ENCODE results near the gene SYNGR2.

The SYNGR2 gene

GRCh38 chr17:78126895-78127238, 41.5 kb upstream of the SYNGR2 start:
- peak overlapping the region; percentile 86 for H3K4me3 Mint-ChIP-seq

DNA sequence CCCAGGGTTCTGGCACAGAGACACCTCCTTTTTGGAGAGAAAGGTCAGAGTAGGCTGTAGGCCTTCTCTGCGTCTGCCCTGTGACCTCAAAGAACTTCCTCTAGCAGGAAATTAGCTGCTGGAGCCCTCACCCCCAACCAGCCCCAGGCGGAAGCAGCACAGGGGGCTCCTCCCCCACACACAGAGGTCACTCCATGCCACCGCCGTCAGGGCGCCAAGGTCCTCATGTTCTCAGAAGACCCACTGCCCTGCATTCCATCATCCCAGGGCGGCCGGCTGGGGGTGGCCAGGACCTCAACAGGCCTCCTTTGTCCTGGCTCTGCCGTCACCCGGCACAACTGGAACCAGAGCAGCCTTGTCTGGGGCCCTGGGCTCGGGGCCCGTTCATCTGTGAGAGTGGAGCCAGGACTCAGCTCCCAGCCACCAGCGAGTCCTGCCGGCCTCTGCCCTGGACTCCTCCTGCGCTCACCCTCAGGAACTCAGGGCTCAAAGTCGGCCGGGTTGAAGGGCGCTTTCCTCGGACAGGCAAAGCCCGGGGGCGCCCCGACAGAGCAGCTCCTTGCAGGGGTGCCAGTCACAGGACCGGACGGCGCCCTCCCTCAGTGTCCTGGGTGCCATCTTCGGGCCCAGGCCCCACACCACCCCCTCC, 41.0 kb upstream of the SYNGR2 start:
- ATAC-seq (peak; percentile 44), DNase-seq (peak; percentile 78)
- Mint-ChIP-seq H3K27ac (peak overlapping the region; percentile 82), H3K27me3 (no peaks in the 10 kb centered on the region), H3K4me3 (peak overlapping the region; percentile 86), H3K36me3 (ENCODE audit: low read depth) (peaks cover 27% of the 10 kb centered on the region), H3K9me3 (no peaks in the 10 kb centered on the region), H3K4me1 (peaks cover 58% of the 10 kb centered on the region)

More at GRCh38 chr17:78126895-78127238, 41.5 kb upstream of the SYNGR2 start:
- H3K27ac Mint-ChIP-seq: peak overlapping the region; percentile 82
- peaks cover 29% of the 10 kb centered on the region for H3K36me3 Mint-ChIP-seq (ENCODE audit: low read depth)
- H3K4me1 Mint-ChIP-seq: peaks cover 61% of the 10 kb centered on the region
- ATAC-seq: no peak
- no peaks in the 10 kb centered on the region for H3K27me3 Mint-ChIP-seq
- no peak for DNase-seq
- no peaks in the 10 kb centered on the region for H3K9me3 Mint-ChIP-seq

DNA sequence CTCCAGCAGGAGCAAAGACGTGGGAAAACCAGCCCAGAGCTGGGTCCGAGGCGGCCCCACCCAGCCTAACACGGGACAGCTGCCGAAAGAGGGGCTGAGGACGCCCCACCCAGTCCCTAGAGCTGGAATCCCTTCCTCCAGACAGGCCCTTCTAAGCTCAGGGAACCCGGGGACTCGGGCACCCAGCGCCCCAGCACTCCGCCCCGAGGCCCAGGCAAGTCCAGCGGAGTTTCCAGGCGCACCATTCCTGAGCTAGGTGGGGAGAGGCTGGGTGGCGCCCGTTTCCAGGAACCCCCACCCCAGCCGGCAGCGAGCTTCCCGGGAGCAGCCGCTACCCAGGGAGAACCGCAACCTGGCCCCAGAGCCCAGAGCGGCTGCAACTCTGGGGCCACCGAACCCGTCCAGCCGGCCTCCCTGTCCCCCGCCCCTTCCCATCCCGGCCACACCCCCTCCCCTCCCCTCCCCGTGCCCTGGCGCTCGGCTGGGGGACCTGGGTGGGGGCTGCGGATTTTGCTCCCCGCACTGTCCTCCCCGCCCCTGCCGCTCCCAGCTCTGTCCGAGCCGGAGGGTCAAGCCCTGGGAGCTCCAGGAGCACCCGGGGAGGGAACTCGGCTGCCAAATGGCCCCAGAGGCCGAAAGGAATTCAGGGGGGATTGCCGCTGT, 40.4 kb upstream of the SYNGR2 start:
- Mint-ChIP-seq H3K27me3 (no peaks in the 10 kb centered on the region), H3K27ac (peak overlapping the region; percentile 82), H3K9me3 (no peaks in the 10 kb centered on the region), H3K4me3 (peak overlapping the region; percentile 86), H3K36me3 (ENCODE audit: low read depth) (peaks cover 21% of the 10 kb centered on the region), H3K4me1 (peaks cover 57% of the 10 kb centered on the region)
- DNase-seq: peak; percentile 43
- ATAC-seq: no peak

DNA sequence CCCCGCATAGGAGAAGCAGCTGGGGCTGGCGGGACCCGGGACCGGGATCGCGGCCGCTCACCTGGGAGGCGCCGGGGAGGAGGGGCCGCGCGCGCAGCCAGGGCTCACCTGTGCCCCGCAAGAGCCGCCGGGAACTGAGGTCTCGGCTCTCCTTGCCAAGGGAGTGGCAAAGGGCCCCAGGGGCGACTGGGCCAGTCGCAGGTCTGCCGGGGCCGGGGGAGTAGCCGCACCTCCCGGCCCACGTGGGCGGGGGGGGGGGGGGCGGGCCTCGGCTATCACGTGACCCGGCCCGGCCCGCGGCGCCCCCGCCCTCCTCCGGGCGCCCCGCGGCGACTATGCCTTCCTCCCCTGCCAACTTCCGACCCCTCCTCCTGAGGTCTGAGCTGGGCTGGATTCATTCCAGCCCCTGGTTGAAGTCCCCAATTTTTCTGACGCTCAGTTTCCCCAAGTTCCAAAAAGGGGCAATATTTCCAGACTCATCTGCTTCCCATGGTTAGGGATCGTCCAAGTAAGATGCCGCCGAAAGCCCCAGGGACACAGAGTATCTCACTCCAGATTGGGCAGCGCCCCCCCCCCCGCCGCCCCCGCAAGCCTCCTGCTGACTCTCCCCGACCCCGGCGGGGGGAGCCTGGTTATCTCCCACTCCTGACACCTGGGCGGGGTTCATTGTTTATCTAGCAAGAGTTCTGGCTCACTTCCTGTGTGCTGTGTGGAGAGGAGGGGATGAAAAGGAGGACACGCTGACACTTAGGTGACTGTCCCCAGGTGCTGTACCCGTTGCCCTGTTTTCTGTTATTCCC, 39.6 kb upstream of the SYNGR2 start, which contains the start of gene TMC6:
TMC6 (minus strand) TSS at position 205 of the 800 bp plus-strand sequence. CDS start 1,923 bp downstream, outside the sequence.
- peaks cover 18% of the 10 kb centered on the region for H3K36me3 Mint-ChIP-seq (ENCODE audit: low read depth)
- no peaks in the 10 kb centered on the region for H3K27me3 Mint-ChIP-seq

GRCh38 chr17:78129351-78130089, 38.9 kb upstream of the SYNGR2 start:
- H3K36me3 Mint-ChIP-seq (ENCODE audit: low read depth): peaks cover 23% of the 10 kb centered on the region

More for the DNA sequence above, 39.6 kb upstream of the SYNGR2 start, which contains the start of gene TMC6:
- ATAC-seq: peak; percentile 5
- DNase-seq: peak; percentile 70
- H3K27ac Mint-ChIP-seq: peak within 1 kb of the TSS; percentile 95
- peaks cover 57% of the 10 kb centered on the region for H3K4me1 Mint-ChIP-seq
- peak within 1 kb of the TSS; percentile 95 for H3K4me3 Mint-ChIP-seq
- no peaks in the 10 kb centered on the region for H3K9me3 Mint-ChIP-seq

DNA sequence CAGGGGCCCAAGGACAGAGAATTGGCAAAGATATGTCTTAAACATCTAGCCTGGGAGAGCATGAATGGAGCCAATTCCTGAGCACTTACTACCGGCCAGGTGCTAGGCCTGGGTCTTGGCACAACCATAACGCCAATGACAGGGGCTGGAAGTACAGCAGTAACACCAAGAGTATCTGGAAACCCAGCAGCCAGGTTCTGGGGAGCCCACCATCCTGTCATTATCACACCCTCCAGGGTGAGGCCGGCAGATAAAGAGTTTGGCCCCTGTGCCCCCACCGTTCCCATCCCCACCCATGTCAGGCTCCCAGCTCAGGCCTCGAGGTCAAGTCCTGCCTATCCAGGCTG, 38.3 kb upstream of the SYNGR2 start:
- H3K9me3 Mint-ChIP-seq: no peaks in the 10 kb centered on the region
- peak; percentile 21 for DNase-seq
- no peak for ATAC-seq
- H3K27me3 Mint-ChIP-seq: no peaks in the 10 kb centered on the region
- peak overlapping the region; percentile 95 for H3K27ac Mint-ChIP-seq
- peaks cover 56% of the 10 kb centered on the region for H3K4me1 Mint-ChIP-seq
- H3K4me3 Mint-ChIP-seq: peak overlapping the region; percentile 95
- H3K36me3 Mint-ChIP-seq (ENCODE audit: low read depth): peaks cover 24% of the 10 kb centered on the region

More at GRCh38 chr17:78129351-78130089, 38.9 kb upstream of the SYNGR2 start:
- DNase-seq (peak; percentile 53), ATAC-seq (no peak)
- H3K27me3 Mint-ChIP-seq: no peaks in the 10 kb centered on the region
- peak overlapping the region; percentile 95 for H3K4me3 Mint-ChIP-seq
- H3K27ac Mint-ChIP-seq: peak overlapping the region; percentile 95
- peaks cover 57% of the 10 kb centered on the region for H3K4me1 Mint-ChIP-seq
- H3K9me3 Mint-ChIP-seq: no peaks in the 10 kb centered on the region

GRCh38 chr17:78130437-78131101, 37.8 kb upstream of the SYNGR2 start, which contains the start of gene TMC8:
TSS of gene TMC8 (plus strand) at chr17:78130771. CDS start at chr17:78131589, 818 bp downstream.
- ATAC-seq (peak; percentile 45), DNase-seq (peak; percentile 76)
- Mint-ChIP-seq H3K27ac (peak within 1 kb of the TSS; percentile 95), H3K4me1 (peaks cover 61% of the 10 kb centered on the region), H3K36me3 (ENCODE audit: low read depth) (peaks cover 26% of the 10 kb centered on the region), H3K4me3 (peak within 1 kb of the TSS; percentile 95), H3K27me3 (no peaks in the 10 kb centered on the region), H3K9me3 (no peaks in the 10 kb centered on the region)

DNA sequence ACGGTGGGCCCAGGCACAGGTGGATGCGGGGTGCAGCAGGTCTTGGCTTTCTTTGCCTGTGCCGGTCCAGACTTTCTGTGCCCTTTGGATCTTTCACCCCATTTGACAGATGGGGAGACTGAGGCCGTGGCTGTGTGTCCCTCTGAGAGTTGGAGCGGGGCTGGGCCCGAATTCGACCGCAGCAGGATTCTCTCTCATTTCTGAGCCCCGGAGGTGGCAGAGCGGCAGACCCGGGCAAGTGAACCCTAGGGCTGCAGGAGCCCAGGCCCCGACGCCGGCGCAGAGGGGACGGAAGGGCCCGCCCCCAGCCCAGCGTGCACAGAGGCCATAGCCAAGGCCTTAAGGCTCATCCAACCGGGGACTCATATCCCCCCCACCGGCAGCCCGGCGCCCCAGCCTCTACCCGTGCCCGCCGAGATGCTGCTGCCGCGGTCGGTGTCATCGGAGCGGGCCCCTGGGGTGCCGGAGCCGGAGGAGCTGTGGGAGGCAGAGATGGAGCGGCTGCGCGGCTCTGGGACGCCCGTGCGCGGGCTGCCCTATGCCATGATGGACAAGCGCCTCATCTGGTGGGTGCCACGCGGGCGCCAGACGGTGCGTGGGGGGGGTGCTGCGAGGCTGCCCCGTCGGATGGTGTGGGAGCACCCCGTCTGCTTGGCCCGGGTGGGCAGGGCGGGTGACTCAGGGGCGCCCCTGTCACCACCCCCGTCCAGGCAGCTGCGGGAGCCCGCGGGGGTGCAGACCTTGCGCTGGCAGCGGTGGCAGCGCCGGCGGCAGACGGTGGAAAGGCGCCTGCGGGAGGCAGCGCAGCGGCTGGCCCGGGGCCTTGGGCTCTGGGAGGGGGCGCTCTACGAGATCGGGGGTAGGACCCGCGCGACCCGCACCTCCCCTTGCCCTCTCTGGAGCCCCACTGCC, 37.0 kb upstream of the SYNGR2 start:
- peak overlapping the region; percentile 95 for H3K4me3 Mint-ChIP-seq
- peak overlapping the region; percentile 95 for H3K27ac Mint-ChIP-seq
- peaks cover 61% of the 10 kb centered on the region for H3K4me1 Mint-ChIP-seq
- DNase-seq (peak; percentile 66), ATAC-seq (peak; percentile 5)
- peaks cover 35% of the 10 kb centered on the region for H3K36me3 Mint-ChIP-seq (ENCODE audit: low read depth)
- no peaks in the 10 kb centered on the region for H3K9me3 Mint-ChIP-seq
- no peaks in the 10 kb centered on the region for H3K27me3 Mint-ChIP-seq

DNA sequence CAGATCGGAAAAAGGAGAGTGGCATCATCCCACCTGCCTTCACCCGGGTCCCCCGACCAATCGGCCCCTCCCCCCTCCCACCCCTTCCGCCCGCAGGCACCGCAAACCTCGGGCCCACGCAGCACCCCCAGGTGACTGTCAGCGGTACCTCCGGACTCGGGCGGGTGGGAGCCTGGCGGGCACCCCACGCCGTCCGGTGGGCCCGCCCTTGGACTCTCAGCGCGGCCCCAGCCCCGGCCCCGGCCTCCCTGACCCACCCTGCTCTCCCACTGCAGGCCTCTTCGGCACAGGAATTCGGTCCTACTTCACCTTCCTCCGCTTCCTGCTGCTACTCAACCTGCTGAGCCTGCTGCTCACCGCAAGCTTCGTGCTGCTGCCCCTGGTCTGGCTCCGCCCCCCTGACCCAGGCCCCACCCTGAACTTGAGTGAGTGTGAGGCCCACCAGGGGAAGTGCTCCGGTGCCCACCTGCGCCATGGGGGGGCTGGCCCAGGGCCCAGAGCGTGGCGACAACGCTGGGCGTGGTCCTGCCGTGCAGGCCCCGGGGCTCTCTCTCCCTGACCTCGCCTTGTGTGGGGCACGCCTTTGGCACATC, 36.2 kb upstream of the SYNGR2 start:
- Mint-ChIP-seq H3K9me3 (no peaks in the 10 kb centered on the region), H3K4me3 (peak overlapping the region; percentile 95), H3K27ac (peak overlapping the region; percentile 80), H3K27me3 (no peaks in the 10 kb centered on the region), H3K36me3 (ENCODE audit: low read depth) (peaks cover 39% of the 10 kb centered on the region), H3K4me1 (peaks cover 60% of the 10 kb centered on the region)
- DNase-seq: peak; percentile 82
- ATAC-seq: peak; percentile 20

DNA sequence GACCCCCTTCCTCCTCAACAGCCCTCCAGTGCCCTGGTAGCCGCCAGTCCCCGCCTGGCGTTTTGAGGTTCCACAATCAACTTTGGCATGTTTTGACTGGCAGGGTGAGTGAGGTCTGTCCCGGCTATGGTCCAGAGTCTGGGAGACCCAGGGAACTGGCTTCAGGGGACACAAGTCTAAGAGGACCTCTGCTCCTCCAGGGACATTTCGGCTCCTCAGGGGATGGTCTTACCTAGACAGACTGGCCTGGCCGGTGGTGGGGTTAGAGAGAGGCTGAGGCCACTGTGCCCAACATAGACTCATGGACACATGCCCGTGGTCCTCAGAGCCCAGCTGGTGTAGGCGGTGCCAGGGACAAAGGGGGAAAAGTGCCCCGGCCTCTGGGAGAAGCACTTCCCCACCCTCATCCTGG, 35.6 kb upstream of the SYNGR2 start:
- peak; percentile 22 for DNase-seq
- H3K4me3 Mint-ChIP-seq: peak overlapping the region; percentile 95
- peak overlapping the region; percentile 80 for H3K27ac Mint-ChIP-seq
- H3K4me1 Mint-ChIP-seq: peaks cover 65% of the 10 kb centered on the region
- ATAC-seq: no peak
- peaks cover 42% of the 10 kb centered on the region for H3K36me3 Mint-ChIP-seq (ENCODE audit: low read depth)
- no peaks in the 10 kb centered on the region for H3K9me3 Mint-ChIP-seq
- no peaks in the 10 kb centered on the region for H3K27me3 Mint-ChIP-seq

GRCh38 chr17:78133179-78133951, 35.0 kb upstream of the SYNGR2 start:
- no peak for ATAC-seq
- Mint-ChIP-seq H3K9me3 (no peaks in the 10 kb centered on the region), H3K36me3 (ENCODE audit: low read depth) (peaks cover 42% of the 10 kb centered on the region), H3K27me3 (no peaks in the 10 kb centered on the region), H3K4me1 (peaks cover 70% of the 10 kb centered on the region), H3K4me3 (peak overlapping the region; percentile 95), H3K27ac (peak overlapping the region; percentile 80)
- peak; percentile 24 for DNase-seq

Data from activated naive CD8-positive, alpha-beta T cell treated with anti-CD3 and anti-CD28 coated beads, Interleukin-2, amount 50 U/mL, for 24 hours (primary cell).